HUDEP-2 (cell line): ENCODE results near the gene ANO8.

Experiments
- DNase-seq, 76 experiments: peaks; one replicate each; lab custom pipeline; 2025; ENCODE audit not compliant: unreplicated experiment in 76 of 76; lab: John Stamatoyannopoulos, UW

The ANO8 gene

GRCh38 chr19:17348700-17349099, 14.0 kb upstream of the ANO8 start:
- DNase-seq: no peak

DNA sequence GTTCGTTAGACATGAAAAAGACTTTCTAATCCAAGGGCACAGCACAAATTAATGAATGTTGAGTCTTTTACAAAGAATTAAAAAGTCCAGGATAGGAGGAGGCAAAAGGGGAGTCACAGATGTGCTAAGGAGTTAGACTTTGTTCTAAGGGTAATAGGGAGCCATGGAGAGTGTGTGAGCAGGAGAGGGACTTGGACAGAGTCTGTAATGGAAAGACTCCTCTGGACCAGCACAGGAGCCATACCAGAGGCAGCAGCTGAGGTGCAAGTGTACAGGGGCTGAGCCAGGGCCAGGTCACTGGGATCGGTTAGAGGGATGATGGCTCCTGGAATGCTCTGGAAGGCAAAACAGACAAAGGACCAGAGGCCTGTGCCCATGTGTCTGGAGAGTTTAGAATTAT, 13.2 kb upstream of the ANO8 start:
- no peak for DNase-seq

- DNase-seq: no peak
These were observed 12.7 kb upstream of the ANO8 start for GRCh38 chr19:17347361-17347760.

GRCh38 chr19:17346109-17346671, 11.5 kb upstream of the ANO8 start:
- DNase-seq: peak in 63 of 76 experiments; percentile 6 to 82 (median 61)

DNA sequence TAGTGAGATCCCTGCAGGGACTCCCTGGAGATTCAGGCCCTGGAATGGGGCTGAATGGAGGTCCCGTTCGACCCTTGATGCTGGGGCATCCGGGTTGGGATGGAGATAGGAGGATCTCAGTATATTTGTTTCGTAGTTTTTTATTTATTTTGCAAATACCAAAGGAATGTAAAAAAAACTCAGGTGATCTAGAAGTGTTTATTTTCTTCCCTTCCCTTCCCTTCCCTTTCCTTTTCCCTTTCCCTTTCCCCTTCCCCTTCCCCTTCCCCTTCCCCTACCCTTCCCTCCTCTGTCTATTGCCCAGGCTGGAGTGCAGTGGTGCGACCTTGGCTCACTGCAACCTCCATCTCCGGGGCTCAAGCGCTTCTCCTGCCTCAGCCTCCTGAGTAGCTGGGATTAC, 7.2 kb upstream of the ANO8 start:
- DNase-seq: no peak

- no peak for DNase-seq
These were observed 6.7 kb upstream of the ANO8 start for GRCh38 chr19:17341386-17341785.

DNA sequence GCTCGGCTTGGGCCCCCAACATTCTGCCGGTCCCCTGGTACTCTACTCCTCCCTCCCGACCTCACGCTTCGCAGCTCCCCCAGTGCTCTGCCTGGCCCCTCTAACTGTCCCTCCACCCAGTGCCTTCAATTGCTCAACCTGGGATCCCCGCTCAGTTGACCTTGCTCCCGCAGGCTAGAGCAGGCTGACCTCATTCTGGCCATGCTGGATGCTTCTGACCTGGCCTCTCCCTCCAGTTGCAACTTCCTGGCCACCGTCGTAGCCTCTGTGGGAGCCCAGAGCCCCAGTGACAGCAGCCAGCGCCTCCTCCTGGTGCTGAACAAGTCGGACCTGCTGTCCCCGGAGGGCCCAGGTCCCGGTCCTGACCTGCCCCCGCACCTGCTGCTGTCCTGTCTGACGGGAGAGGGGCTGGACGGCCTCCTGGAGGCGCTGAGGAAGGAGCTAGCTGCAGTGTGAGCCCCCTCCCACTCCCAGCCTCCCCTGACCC, 6.3 kb upstream of the ANO8 start:
- no peak for DNase-seq

GRCh38 chr19:17340302-17340870, 5.7 kb upstream of the ANO8 start:
- peak in 72 of 76 experiments; percentile 10 to 97 (median 88) for DNase-seq

- peak in 53 of 76 experiments; percentile 10 to 74 (median 53) for DNase-seq
These were observed 4.6 kb upstream of the ANO8 start for GRCh38 chr19:17339088-17339741.

DNA sequence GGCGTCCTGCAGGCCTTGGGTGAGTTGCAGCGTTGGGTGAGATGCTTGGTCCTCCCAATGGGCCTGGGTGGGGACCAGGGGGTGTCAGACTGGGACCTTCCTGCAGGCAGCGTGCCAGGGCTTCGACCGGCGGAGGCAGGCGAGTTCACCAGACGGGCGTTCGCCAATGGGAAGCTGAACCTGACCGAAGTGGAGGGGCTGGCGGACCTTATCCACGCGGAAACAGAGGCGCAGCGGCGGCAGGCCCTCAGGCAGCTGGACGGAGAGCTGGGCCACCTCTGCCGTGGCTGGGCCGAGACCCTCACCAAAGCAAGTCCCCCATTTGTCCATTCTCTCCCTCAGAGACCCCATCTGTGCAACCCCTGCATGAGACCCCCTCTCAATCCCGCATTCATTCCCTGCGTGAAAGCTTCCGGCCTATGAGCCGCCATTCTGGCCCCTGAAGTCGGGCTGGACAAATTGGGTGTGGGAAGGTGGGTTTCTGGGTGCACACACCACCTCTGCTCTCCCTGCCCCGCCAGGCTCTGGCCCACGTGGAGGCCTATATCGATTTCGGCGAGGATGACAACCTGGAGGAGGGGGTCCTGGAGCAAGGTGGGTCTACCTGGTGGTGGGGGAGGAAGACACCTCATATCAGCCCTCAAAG, 3.9 kb upstream of the ANO8 start:
- no peak for DNase-seq

DNA sequence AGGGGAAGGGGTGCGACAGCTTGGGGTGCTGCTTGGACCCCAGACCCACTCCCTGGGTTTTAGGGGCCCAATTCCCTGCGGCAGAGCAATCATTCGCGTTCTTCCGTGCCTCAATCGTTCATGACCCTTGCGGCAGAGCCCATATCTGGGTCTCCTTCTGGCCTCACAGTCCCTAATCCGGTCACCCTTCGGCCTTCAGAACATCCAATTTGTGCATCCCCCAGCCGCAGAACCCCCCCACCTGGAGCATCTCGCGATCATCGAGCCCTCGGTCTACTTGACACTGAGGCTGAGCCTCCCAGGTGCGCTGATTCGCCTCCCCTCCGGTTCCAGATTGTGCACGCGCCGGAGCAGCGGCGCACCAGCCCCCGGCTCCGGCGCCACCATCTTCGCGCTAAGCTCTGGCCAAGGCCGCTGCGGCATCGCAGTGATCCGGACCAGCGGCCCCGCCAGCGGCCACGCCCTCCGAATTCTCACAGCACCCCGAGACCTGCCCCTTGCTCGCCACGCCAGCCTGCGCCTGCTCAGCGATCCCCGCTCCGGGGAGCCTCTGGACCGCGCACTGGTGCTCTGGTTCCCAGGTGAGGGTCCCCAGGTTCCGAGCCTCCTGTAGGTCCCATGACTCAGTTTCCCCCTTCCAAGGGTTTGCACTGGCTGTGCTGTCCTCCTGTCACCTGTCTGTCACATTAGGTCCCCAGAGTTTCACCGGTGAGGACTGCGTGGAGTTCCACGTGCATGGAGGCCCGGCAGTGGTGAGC, 3.2 kb upstream of the ANO8 start:
- peak in 59 of 76 experiments; percentile 5 to 65 (median 42) for DNase-seq

DNA sequence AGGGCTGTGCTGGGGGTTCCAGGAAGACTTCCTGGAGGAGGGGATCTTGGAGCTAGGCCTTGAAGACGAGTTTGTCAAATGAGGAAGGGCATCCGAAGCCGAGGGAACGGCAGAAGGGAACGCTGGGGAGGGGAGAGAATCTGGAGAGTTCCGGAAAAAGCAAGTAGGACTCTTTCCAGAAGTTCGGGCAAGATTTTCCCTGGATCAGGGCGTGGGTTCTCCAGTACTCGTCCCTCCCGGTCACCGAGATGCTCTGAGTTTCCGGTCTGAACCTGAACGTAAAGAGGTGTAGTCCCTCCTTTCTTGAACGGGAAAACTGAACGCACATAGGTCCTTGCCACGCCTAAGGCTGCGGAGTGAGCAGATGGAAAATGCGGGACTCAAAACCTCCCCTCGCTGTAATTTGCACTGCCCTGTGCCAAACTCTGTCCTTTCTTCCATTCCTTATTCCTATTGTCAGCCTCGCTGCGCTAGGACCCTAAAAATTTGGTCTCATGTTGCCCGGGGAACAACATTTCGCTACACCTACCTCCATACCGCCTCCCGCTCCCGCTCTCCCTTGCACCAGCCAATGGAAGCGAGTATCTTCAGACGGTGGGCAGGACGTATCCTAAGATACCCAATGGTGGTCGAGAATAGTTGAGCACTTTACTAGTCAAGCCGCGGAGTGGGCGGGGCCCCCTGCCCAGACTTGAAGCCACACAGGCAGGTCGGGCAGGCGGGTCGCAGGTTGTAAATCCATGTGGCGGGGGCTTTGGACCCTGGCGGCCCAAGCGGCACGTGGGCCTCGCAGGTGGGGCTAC, 2.4 kb upstream of the ANO8 start, which contains the start of gene GTPBP3:
Gene GTPBP3 (plus strand): TSS at position 682 of the 803 bp plus-strand sequence. CDS start 59 bp downstream, at position 741.
- DNase-seq: peak; percentile 92 to 100 (median 99)

GRCh38 chr19:17335575-17335974, 920 bp upstream of the ANO8 start:
- DNase-seq: no peak

DNA sequence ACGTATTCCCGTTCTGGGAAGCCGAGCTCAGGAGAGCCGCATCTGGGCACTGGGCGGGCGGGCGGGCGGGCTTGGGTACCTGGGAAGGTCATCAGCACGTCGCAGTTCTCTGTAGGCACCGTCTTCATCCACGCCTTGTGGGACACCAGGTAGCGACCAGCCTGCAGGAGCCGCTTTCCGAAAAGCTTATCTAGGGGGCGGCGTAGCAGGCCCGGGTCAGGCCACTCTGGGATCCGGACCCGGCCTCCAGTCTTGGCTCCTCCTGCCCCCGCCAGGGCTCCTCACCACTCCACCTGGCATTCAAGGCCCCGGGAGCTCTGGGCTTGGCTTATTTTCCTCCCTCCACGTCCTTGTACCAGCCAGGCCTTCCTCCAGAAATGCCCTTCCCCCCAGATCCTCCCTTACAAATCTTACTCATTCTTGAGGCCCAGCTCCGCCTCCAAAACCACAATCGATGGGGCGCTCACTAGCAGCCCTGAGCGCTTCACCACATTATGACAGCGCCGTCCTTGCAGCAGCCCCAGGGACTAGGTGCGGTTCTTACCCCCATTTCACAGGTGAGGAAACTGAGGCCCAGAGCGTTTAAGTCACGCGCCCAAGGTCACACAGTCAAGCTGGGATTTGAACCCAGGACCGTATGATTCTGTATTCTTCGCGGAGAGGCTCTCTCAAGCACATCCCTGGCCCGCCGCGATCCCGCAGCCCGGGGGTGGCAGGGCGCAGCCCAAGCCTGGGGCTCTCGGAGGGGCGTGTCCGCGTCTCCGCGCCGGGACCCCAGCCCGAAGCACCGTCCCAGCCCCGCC, 843 bp downstream of the ANO8 start:
- DNase-seq: peak in 67 of 76 experiments; percentile 32 to 85 (median 68)

DNA sequence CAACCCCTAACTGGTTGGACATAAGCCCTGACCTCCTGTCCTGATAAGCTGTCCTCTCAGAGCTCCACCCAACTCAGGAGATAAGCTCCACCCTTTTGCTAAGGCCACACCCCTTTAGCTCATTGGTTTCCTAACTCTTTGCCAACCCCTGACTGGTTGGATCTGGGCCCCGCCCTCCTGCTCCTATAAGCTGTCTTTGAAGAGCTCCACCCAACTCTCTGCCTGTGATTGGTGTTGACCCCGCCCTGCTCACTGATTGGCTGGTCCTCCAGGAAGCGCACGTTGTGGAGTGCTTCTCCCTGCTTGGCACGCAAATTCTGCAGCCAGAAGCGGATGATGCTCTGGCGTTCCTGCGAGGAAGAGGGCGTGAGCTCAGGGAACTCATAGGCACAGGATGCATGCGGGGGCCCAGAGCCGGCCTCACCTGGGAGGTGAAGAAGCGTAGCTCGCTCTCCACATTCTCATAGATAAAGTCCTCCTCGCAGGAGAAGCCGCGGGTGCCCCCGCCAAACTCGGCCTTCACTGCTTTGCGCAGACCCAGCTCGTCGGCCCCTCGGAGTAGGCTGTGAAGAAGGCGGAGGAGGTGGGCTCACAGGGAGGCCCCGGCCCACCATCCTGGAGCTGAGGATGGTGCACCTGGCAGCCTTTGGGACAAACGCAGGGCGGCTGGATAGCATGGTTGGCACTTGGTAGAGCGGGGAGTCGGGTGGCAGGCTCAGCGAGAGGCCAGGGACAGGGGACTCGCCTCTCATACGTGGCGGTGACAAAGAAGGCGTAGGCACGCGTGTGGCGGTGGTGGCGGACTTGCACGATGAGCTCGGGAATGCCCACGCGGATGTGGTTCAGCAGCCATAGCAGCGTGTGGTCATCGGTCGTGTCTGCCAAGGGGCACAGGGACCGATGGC, 1.7 kb downstream of the ANO8 start:
- DNase-seq: peak in 68 of 76 experiments; percentile 44 to 88 (median 68)

- DNase-seq: no peak
These were observed 2.3 kb downstream of the ANO8 start for GRCh38 chr19:17332360-17332676.

DNA sequence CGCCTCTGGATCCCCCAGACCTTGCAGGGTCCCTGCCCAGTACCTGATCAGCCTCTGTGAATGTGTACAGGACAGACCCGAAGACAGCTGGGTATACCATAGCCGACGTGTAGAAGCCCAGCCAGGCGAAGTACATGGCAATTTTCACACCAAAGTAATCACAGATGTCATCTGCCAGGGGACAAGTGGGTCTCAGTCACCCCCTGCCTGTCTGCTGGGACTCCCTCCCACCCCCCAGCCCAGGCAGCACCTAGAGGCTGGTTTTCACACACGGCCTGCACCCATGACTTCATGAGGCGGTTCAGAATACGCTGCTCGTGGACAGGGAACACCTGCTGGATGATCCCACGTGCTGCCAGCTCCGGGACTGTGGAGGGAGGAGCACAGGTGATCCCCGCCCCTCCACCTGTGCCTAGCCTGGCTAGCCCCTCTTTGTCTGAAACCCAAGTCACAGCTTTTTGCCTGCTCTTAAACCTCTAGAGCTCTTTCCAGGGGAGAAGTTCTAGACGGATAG, 3.6 kb downstream of the ANO8 start:
- DNase-seq: no peak
